ENCODE measurements around the gene LMNTD1. TPM values are rescaled to one million over a fixed set of nuclear protein-coding genes. Genes with fewer than 3 reads are reported as not detected.
"Not testable (repeated sequence)": the region's sequence is repeated elsewhere in the genome, so short reads cannot be mapped to it uniquely, and the experiment has no call there.

Gene LMNTD1
- polyA plus RNA-seq, 5 donors: 0.14 to 1.9 (median 1.3) TPM

- DNase-seq: no peak
These were observed 61.4 kb downstream of the LMNTD1 start for GRCh38 chr12:25491396-25492325.

GRCh38 chr12:25488956-25489870 lies 63.9 kb downstream of the LMNTD1 start:
- not testable (repeated sequence) for DNase-seq

GRCh38 chr12:25482625-25483024 lies 70.5 kb downstream of the LMNTD1 start:
- DNase-seq: no peak

- DNase-seq: no peak
These were observed 72.9 kb downstream of the LMNTD1 start for GRCh38 chr12:25480145-25480544.

GRCh38 chr12:25477217-25477616 lies 75.9 kb downstream of the LMNTD1 start:
- no peak for DNase-seq

- no peak for DNase-seq
These were observed 80.6 kb downstream of the LMNTD1 start for GRCh38 chr12:25472453-25472852.

- peak in 1 of 2 donors; percentile 24 for DNase-seq
These were observed 83.2 kb downstream of the LMNTD1 start for GRCh38 chr12:25469861-25470260.

GRCh38 chr12:25469368-25469767 lies 83.7 kb downstream of the LMNTD1 start:
- no peak for DNase-seq

GRCh38 chr12:25463521-25463920 lies 89.6 kb downstream of the LMNTD1 start:
- DNase-seq: no peak

- DNase-seq: no peak
These were observed 90.1 kb downstream of the LMNTD1 start for GRCh38 chr12:25463005-25463404.

- no peak for DNase-seq
These were observed 93.5 kb downstream of the LMNTD1 start for GRCh38 chr12:25459541-25459951.

- DNase-seq: no peak
These were observed 95.0 kb downstream of the LMNTD1 start for GRCh38 chr12:25458047-25458552.

- no peak for DNase-seq
These were observed 96.6 kb downstream of the LMNTD1 start for GRCh38 chr12:25456474-25456873.

GRCh38 chr12:25455696-25456095 lies 97.4 kb downstream of the LMNTD1 start:
- DNase-seq: no peak

GRCh38 chr12:25449007-25449406 lies 104.1 kb downstream of the LMNTD1 start:
- no peak for DNase-seq

GRCh38 chr12:25447046-25447445 lies 106.0 kb downstream of the LMNTD1 start:
- DNase-seq: no peak

- no peak for DNase-seq
These were observed 114.4 kb downstream of the LMNTD1 start for GRCh38 chr12:25438638-25439037.

- peak; percentile 65 to 79 for DNase-seq
These were observed 116.7 kb downstream of the LMNTD1 start for GRCh38 chr12:25436206-25437030.

- no peak for DNase-seq
These were observed 117.7 kb downstream of the LMNTD1 start for GRCh38 chr12:25435431-25435830.

GRCh38 chr12:25434515-25434914 lies 118.6 kb downstream of the LMNTD1 start:
- no peak for DNase-seq

GRCh38 chr12:25433581-25434325 lies 119.3 kb downstream of the LMNTD1 start:
- no peak for DNase-seq
